AG10803 (cell line): Measurements from ENCODE around the gene APOBEC3A.

Experiments
- DNase-seq: peaks from one replicate; pipeline ENCODE4 v3.0.0; 2010; ENCODE audit warnings: low read depth
- H3K4me3 ChIP-seq: 2 replicates; pipeline ENCODE4 v1.5.1; 2011; ENCODE audit warnings: mild to moderate bottlenecking, low read length, control low read depth
- TF ChIP-seq, protein P1 (sequence below): conservative IDR thresholded peaks from 2 replicates; pipeline ENCODE4 v1.5.1; 2011; ENCODE audit warnings: mild to moderate bottlenecking, low read length, control low read depth, inconsistent platforms

APOBEC3A gene

DNA sequence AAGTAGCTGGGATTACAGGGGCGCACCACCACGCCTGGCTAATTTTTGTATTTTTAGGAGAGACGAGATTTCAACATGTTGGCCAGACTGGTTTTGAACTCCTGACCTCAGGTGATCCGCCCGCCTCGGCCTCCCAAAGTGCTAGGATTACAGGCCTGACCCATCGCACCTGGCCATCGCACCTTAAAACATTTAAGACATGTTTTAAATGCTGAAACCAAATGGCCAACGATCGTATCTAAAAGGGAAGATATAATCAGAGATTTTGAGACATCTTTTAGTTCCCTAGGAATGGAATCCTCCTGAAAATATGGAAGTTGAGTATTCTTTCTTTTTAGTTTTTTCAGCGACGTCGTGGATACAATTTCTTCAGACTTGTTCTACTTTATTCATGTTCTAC is 21.8 kb upstream of the APOBEC3A start:
- TF ChIP-seq, protein P1, sequence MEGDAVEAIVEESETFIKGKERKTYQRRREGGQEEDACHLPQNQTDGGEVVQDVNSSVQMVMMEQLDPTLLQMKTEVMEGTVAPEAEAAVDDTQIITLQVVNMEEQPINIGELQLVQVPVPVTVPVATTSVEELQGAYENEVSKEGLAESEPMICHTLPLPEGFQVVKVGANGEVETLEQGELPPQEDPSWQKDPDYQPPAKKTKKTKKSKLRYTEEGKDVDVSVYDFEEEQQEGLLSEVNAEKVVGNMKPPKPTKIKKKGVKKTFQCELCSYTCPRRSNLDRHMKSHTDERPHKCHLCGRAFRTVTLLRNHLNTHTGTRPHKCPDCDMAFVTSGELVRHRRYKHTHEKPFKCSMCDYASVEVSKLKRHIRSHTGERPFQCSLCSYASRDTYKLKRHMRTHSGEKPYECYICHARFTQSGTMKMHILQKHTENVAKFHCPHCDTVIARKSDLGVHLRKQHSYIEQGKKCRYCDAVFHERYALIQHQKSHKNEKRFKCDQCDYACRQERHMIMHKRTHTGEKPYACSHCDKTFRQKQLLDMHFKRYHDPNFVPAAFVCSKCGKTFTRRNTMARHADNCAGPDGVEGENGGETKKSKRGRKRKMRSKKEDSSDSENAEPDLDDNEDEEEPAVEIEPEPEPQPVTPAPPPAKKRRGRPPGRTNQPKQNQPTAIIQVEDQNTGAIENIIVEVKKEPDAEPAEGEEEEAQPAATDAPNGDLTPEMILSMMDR, result no peak
- H3K4me3 ChIP-seq, result no peak overlapping the region
- no peak for DNase-seq

DNA sequence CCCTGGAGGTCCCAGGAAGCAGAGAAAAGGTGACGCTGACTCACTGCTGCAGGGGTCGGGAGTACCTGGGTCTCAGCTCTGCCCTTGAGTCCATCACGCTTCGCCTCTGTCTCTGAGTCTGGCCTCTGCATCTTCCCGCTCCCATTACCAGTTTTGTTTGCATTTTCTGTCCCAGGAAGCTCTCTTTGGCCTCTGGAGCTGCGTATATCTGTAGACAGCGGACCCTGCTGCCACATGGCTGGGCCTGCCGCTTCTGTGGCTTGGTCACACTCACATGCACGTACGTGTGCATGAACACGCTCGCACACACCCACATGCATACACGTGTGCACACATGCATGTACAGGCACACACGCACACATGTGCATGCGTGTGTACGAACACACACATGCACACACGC is 20.8 kb upstream of the APOBEC3A start:
- TF ChIP-seq, protein P1, result no peak
- H3K4me3 ChIP-seq, result no peak overlapping the region
- DNase-seq, result no peak

DNA sequence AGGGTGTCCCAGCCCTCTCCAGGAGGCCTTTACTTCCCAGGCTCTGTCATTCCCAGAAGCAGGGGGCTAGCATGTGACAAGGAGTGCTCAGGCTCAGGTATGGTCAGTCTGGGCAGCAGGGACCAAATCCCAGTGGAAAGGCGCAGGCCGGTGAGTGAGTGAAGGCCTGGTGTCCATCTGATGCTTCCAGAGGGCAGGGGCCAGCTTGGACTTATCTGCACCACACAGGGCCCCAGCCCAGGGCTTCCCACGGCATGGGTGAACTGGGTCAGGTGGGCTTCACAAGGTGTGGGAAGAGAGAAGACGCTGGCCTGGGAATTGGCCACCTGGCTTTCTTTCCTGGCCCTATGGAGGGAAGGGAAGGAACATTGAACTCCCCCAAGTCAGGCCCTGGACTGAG is 20.4 kb upstream of the APOBEC3A start:
- TF ChIP-seq, protein P1, result no peak
- no peak overlapping the region for H3K4me3 ChIP-seq
- no peak for DNase-seq

DNA sequence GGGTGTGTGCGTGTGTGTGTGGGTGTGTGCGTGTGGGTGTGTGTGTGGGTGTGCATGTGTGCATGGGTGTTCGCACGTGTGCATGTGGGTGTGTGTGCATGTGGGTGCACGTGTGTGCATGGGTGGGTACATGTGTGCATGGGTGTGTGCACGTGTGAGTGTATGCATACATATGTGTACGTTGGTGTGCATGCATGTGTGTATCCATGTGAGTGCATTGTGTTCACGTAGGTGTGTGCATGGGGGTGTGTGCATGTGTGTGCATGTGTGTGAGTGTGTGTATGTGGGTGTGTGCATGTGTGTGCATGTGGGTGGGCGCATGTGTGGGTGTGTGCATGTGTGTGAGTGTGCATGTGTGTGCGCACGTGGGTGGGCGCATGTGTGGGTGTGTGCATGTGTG is 19.9 kb upstream of the APOBEC3A start:
- no peak overlapping the region for H3K4me3 ChIP-seq
- TF ChIP-seq, protein P1, result no peak
- no peak for DNase-seq

DNA sequence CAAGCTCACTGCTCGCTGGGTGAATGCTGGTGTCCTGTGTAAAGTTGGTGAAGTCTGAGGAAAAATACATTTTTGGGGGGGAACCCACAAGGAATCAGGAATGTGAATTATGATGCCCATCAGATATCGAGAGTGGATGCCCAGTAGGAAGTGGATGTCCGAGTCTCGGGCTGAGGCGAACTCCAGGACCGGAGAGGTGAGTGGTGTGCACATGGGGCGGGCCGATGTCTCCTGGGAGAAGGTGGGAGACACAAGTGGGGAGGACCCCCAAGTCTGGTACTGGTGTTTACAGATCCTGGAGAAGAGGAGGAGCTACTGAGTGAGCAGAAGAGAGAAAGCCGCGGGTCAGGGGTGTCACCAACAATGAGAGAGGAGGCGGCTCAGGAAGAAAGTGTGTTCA is 19.2 kb upstream of the APOBEC3A start:
- H3K4me3 ChIP-seq, result no peak overlapping the region
- no peak for DNase-seq
- TF ChIP-seq, protein P1, result no peak

DNA sequence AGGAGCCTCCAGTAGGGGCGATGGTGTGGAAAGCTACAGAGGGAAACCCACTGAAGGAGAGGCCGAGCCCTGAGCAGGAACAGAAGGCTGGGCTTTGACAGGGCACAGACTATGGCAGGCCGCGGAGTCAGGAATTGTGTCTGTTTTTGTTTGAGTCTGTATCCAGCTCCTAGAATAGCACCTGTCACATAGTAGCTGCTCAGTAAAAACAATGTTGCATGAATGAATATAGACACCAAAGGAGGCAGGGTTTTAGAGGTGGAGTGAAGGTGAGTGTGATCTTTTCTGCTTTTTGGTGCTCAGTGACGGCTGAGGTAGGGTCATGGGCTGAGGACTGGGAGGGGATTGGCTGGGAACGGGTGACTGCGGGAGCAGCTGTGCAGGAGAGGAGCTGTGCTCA is 18.5 kb upstream of the APOBEC3A start:
- H3K4me3 ChIP-seq, result no peak overlapping the region
- no peak for DNase-seq
- TF ChIP-seq, protein P1, result no peak

DNA sequence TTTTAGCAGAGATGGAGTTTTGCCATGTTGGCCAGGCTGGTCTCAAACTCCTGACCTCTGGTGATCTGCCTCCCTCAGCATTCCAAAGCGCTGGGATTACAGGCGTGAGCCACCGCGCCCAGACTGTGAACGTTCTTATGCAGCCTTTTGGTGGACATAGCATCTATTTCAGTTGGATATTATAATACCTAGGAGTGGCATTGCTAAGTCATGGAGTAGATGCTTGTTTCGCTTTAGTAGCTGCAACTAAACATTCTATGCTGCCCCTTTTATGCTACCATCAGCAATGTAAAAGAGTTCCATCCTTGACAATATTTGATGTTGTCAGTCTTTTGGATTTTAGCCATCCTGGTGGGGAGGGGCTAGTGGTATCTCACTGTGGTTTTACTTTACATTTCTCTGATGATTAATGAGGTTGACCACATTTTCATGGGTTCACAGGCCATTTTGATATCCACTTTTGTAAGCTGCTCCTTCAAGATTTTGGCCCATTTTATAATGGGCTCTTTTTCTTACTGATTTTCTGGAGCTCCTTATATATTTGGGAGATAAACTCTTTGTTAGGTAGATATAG is 16.5 kb upstream of the APOBEC3A start:
- TF ChIP-seq, protein P1, result no peak
- DNase-seq, result no peak
- no peak overlapping the region for H3K4me3 ChIP-seq
